GM19193 (cell line): ENCODE measurements around the gene TRMT1.
A peak's percentile ranks its signal among the peaks of the same experiment; 100 is the strongest.

Source experiments
- POLR2A ChIP-seq: IDR thresholded peaks from 4 replicates; pipeline ENCODE4 v1.6.1; 2011; ENCODE audit not compliant: insufficient read depth, insufficient read length; ENCODE audit errors: extremely low read depth

TRMT1 gene

DNA sequence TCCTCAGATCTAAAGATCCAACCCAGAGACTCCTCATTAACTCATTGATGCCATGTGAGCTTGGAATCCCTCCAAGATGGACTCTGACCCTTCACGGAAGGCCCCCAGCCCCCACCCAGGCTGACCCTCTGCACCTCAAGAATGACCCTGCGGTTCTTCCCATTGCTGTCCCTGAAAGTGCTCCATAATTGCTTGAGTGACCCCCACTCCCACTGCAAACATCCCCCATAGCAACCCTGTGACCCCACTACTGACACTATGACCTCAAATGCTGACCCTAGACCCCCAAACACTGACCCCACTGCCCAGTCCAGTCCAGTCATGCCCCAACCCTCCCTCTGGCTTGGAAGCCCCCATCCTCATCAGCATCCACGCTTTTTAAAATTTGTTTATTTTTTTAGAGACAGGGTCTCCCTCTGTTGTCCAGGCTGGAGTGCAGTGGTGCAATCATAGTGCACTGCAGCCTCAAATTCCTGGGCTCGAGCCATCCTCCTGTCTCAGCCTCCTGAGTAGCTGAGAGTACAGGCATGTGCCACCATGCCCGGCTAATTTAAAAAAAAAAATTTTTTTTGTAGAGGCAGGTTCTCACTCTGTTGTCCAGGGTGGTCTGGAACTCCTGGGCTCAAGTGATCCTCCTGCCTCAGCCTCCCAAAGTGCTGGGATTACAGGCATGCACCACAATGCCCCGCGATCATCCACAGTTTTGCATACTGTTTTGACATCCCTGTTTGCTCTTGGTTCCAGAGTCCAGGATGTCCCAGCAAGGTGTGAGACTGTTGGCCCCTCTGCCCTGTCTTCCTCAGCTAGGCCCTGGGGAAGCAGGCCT lies 14.7 kb downstream of the TRMT1 start:
- TF ChIP-seq POLR2A = no peak

DNA sequence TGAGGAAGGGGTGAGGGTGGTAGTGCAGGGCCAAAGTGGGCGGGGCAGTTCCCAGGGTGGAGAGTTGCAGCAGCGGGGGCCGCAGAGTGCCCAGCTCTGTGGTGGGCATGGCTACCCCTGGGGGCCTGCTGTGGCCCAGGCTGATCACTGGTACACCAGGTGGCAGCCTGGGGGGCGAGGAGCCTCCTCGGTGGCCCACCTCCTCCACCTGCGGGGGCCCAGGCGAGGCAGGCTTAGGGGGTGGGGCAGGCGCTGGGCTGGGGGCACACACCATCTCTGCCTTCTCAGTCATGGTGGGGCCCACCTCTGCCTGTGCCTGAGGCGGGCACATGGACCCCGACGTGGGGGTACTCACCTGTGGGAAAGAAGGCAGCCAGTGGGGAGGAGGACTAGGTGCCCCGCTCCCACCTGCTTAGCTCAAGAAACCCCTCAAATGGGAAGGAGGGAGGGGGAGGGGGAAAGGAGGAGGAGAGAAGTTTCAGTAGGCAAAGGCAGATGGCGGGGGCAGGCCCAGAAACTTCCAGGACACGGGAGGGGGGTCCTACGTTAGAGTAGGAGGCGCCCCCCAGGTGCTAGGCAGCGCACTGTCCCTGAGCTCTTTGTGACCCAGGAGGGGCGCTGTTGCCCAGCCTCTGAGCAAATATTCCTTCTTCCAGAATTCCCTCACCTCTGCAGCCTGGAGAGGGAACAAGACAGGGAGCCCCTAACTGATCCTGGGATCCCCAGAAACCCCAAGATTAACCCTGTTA lies 15.5 kb downstream of the TRMT1 start:
- no peak for TF ChIP-seq POLR2A

GRCh38 chr19:13100031-13100588 lies 16.4 kb downstream of the TRMT1 start:
- no peak for TF ChIP-seq POLR2A

- peak; percentile 59 for TF ChIP-seq POLR2A
Observed at GRCh38 chr19:13099073-13099999, 17.2 kb downstream of the TRMT1 start.

DNA sequence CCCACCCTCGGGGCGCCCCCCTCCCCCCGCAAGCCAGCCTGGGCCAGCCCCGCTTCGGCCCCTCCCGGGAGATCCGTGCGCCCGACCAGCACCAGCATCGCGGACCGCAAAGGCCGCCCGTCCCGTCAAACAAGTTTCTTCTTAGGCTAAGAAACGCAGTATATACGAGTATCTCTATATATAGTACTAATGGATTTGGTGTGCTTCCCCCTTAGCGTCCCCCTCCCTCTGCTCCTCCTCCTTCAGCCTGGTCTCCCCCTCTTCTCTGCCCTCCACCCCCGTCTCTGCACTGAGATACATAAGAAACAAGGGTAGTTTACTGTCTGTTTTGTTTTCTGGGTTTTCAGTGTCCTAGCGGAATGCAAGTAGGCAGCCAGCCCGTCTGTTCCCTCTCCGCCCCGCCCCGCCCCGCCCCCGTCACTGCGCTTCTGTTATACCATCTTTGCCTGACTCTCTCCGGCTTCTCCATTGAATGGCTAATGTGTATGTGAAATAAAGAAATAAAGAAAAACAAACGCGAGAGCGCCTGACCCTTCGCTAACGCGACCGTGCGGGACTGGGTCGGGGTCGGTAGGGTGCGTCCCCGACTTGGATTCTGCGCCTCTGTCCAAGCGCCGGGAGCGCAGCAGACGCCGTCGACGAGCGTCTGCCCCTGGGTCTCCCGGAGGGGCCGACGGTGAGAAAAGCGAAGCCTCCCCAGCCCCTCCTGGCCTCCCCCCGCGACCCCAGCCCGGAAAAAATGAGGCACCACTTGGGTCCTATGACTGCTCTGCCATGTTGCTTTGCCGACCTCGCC lies 18.1 kb downstream of the TRMT1 start:
- no peak for TF ChIP-seq POLR2A

GRCh38 chr19:13097463-13098258 lies 18.9 kb downstream of the TRMT1 start:
- no peak for TF ChIP-seq POLR2A

GRCh38 chr19:13097033-13097462 lies 19.5 kb downstream of the TRMT1 start:
- TF ChIP-seq POLR2A = no peak

DNA sequence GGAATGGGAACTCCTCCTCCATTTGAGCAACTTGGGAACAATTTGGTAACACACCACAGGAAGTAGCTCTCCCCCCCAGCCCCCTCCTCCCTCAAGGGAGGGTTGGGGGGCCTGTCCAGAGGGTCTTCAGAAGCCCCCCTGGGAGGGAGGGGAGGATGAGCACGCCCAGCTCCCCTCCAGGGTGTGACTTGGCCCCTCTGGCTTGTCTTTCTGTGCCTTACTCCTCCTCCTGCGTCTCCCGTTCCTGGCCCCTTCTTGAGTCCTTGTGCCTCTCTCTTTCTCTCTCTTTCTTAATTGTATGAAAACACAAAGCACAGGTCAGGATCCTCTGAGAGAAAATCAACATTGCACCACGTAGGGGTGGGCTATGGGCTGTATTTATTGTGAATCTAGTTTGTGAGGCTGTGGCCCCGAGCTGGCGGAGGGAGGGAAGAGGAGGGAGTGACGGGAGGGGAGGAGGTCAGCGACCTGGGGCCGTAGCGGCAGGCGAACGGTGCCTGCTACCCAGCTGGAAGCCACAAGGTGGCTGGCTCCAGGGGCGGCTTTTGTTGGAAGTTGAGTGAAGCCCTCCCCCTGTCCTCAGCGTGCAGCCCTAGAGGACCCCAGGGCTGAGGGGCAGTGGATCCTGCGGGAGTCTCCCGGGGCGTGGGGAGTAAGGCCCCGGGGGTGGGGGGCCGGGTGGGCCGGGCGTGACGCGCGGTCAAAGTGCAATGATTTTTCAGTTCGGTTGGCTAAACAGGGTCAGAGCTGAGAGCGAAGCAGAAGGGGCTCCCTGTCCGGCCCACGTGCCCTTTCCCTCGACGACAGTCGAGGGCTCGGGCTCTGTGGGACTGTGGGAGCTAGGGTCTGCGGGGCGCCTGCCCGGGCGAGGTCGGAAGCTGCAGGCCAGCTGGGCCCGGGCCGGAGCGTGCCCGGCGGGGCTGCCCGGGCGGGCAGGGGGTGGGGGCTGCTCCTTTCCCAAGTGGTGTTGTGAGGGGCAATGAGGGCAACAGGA lies 20.3 kb downstream of the TRMT1 start:
- peak; percentile 28 for TF ChIP-seq POLR2A

GRCh38 chr19:13095393-13095784 lies 21.2 kb downstream of the TRMT1 start:
- TF ChIP-seq POLR2A = no peak

- TF ChIP-seq POLR2A = no peak
Observed at GRCh38 chr19:13094771-13095392, 21.7 kb downstream of the TRMT1 start.

DNA sequence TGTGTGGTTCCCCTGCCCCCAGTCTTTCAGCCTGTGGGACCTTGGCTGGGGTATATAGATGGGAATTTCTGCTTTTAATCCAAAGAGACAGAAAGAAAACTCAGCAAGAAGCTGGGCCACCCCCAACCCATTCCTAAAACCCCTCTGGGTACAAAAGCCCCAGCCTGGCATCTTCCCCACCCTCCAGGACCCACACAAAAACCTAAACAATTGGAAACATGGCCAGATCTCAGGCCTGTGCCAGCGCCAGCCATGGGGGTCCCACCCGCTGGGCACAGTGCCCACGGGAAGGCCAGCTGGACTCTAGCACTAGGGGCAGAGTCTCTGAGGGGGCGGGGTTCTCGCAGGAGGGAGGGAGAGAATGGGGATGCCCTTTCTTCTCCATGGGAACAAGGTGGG lies 22.4 kb downstream of the TRMT1 start:
- no peak for TF ChIP-seq POLR2A
